Measurements from ENCODE around the gene ORAI2. TPM values are rescaled to one million over a fixed set of nuclear protein-coding genes. Genes with fewer than 3 reads are reported as not detected.
"Not testable (repeated sequence)": the region's sequence is repeated elsewhere in the genome, so short reads cannot be mapped to it uniquely, and the experiment has no call there.

The ORAI2 gene
- 24.3 and 27.1 TPM in 2 replicates for total RNA-seq (2014; rRNA removed; shearing (Covaris generic); ENCODE audit: low replicate concordance)

DNA sequence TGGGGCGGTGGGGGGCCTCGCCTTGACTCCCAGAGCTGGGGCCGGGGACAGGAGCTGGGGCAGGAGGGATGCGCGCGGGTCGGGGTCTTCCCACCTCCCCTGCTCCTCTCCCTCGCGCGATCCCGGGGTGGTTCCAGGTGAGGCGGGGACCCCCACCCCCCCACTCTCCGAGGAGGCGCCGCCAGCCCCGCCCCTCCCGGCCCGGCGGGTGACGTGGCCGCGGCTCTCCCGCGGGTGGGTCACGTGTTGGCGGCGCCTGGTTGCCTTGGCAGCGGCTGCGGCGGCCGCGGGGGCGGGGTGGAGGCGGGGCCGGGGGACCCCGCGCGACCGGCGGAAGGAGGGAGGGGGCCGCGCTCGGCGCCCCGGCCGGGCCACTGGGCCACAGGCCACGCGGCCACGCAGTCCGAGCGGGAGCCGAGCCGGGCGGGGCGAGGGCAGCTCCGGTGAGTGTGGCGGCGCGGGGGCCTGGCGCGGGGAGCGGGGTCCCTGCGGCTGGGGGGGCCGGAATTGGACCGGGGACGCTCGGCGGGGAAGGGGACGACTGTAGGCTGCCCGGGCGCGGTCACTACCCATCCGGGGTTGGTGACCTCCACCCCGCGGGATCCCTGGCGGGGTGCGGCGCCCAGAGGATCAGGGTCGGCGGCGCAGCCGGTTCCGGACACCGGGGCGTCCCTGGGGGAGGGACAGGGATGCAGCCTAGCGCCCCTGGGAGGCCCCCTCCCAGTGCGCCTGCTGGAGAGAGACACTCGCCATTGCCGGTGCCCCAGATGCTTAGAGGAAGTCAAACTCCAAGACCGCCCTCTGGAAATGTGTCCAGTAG lies at the start of gene ORAI2:
Gene ORAI2 (plus strand): TSS at position 357 of the 820 bp plus-strand sequence. CDS start 5,382 bp downstream, outside the sequence.
- no peaks in the 10 kb centered on the region for H3K27me3 ChIP-seq
- no peaks in the 10 kb centered on the region for H3K9me3 ChIP-seq
- peak; percentile 71 for DNase-seq
- H3K4me3 ChIP-seq, result peak within 1 kb of the TSS; percentile 61
- no peaks in the 10 kb centered on the region for H3K36me3 ChIP-seq

DNA sequence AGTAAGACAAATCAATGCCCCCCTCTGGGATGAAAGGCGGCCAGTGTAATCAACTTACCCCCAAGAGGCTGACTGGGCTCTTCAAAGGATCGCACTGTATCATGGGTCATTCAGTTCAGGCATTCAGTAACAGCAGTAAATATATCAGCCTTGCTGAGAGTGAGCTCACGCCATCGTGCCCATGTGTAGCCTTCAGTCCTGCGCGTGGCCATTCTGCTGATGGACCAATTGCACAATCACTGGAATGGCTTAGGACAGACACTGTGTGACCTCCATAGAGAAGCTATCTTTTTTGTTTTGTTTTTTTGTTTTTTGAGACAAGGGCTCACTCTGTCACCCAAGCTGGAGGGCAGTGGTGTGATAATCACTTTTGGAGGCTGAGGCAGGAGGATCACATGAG lies 46.3 kb upstream of the ORAI2 start:
- Histone ChIP-seq H3K36me3 (no peaks in the 10 kb centered on the region), H3K4me3 (no peak overlapping the region), H3K27me3 (no peaks in the 10 kb centered on the region), H3K9me3 (no peaks in the 10 kb centered on the region)
- DNase-seq, result no peak

DNA sequence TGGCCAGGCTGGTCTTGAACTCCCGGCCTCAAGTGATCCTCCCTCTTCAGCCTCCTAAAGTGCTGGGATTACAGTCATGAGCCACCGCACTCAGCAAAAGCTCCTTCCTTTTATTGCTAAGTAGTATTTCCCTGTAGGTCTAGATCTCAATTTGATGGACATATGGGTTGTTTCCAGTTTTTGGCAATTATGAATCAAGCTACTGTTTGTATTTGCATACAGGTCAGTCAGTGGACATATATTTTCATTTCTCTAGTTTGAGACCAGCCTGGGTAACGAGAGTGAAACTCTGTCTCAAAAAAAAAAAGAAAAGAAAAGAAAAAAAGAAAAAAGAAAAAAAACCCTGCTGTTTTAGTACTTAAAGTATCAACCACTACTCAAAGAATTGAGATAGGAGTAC lies 43.6 kb upstream of the ORAI2 start:
- Histone ChIP-seq H3K9me3 (no peaks in the 10 kb centered on the region), H3K4me3 (no peak overlapping the region), H3K36me3 (peaks cover 2% of the 10 kb centered on the region; the same call in 1 of the 2 replicates), H3K27me3 (no peaks in the 10 kb centered on the region)
- DNase-seq, result no peak

DNA sequence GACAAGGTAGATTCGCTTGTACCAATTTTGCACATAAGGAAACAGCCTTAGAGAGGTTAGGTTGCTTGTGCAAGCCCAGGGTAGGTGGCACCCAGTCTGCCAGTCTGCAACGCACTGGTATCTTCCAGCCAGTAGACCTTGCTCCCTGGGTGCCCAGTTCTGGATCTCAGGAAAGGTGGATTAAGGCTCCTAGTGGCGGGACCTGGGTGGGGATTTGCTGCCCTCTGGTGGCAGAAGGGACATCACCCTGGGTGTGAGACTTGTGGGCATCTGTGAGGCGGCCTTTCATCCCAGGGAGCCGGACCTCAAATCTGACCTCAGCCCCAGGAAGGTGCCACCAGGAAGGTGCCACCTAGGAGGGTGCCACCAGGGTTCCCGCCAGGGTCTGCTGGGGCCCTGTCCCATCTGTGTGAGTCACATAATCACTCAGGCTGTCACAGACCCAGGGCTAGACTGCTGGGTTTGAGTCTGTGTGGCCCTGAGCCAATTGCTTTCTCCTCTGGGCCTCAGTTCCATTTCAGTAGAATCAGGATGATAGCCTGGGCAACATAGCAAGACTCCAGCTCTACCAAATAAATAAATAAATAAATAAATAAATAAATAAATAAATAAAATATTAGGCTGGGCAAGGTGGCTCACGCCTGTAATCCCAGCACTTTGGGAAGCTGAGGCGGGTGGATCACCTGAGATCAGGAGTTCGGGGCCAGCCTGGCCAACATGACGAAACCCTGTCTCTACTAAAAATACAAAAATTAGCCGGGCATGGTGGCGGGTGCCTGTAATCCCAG lies 42.5 kb upstream of the ORAI2 start:
- peak; percentile 54 for DNase-seq
- no peaks in the 10 kb centered on the region for H3K9me3 ChIP-seq
- no peak overlapping the region for H3K4me3 ChIP-seq
- H3K27me3 ChIP-seq, result no peaks in the 10 kb centered on the region
- H3K36me3 ChIP-seq, result peaks cover 2% of the 10 kb centered on the region; the same call in 1 of the 2 replicates

DNA sequence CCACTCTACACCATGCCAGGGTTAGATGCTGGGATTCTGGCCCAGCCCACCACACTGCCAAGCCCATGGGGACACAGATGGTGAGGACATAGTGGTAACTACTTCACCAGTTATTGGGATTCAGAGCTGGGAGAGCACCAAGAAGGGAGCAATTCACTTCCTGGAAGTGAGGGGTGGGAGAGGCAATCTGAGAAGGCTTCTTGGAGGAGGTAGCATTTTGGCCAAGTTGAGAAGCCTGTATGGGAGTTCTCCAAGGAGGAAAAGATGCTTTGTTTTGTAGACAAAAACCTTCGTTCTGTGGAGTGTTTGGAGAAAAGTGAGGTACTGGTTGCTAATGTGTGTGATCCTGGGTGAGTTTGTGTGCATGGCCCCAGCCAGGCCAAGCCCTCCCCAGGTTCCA lies 41.0 kb upstream of the ORAI2 start:
- no peaks in the 10 kb centered on the region for H3K27me3 ChIP-seq
- H3K9me3 ChIP-seq, result no peaks in the 10 kb centered on the region
- H3K36me3 ChIP-seq, result peaks cover 2% of the 10 kb centered on the region; the same call in 1 of the 2 replicates
- H3K4me3 ChIP-seq, result no peak overlapping the region
- DNase-seq, result no peak

DNA sequence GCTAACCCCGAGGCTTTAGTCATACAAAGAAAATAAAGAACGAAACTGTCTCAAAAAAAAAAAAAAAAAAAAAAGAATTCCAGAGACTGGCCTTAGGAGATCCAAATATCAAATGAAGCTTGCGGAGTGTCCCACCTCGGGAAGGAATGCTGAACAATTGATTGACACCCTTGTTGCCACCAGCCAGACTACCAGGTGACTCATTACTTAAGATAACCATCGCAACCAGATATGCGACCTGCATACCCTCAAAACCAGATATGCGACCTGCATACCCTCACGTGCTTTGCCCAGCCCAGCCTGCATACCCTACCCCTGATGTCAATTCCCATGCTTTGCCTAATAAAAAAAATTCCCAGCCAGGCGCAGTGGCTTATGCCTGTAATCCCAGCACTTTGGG lies 39.9 kb upstream of the ORAI2 start:
- H3K36me3 ChIP-seq, result peaks cover 2% of the 10 kb centered on the region; the same call in 1 of the 2 replicates
- no peaks in the 10 kb centered on the region for H3K27me3 ChIP-seq
- no peak overlapping the region for H3K4me3 ChIP-seq
- no peak for DNase-seq
- no peaks in the 10 kb centered on the region for H3K9me3 ChIP-seq

DNA sequence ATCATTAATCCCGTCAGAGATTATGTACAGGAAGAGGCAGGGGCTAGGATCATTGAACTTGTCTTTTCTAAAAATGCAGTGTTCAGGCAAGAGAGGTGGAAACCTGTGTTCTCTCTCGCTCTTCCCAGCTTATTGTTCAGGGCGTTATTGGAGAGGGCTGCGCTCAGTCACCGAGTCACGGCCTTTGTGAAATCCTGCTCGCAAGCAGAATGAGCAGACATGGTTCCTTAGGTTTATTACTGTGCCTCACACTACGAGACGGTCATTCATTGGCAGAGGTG lies 37.8 kb upstream of the ORAI2 start:
- Histone ChIP-seq H3K4me3 (peak overlapping the region; percentile 85), H3K9me3 (no peaks in the 10 kb centered on the region), H3K27me3 (no peaks in the 10 kb centered on the region), H3K36me3 (peaks cover 4% of the 10 kb centered on the region)
- DNase-seq, result no peak

DNA sequence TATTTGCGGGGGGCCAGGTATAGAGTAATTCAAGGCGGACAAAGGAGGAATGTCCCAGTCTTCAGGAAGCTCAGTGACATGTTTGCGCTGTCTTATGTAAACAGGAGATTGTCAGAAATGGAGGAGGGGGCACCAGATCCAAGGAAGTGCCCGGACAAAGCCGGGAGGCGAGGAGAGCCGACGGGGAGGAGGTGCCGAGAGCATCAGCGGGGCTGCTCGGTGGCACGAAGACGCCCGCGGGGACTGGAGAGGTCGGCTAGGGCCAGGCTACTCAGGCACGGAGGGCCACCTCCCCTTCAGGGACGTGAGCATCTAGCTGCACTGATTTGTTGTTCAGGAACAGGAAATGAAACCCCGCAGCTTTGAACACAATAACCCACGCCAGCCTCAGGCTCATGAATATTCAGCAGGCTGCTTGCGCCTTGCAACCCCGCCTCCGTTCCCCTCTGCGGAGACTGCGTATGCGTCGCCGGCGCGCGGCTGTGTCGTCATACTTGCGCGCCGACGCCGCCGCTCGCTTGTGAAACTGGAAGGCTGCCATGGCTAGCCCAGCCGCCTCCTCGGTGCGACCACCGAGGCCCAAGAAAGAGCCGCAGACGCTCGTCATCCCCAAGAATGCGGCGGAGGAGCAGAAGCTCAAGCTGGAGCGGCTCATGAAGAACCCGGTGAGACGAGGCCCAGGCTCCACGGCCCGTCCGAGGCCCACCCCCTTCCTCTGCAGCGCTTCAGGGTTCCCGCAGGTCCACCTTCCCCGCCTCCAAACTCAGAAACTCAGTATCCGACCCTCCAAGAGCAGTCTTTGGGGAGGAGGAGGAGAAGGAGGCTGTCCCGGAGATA lies 37.3 kb upstream of the ORAI2 start, which contains the start of gene PRKRIP1:
Gene PRKRIP1 (plus strand): TSS at position 491 of the 837 bp plus-strand sequence. CDS start 49 bp downstream, at position 540.
- Histone ChIP-seq H3K4me3 (peak within 1 kb of the TSS; percentile 85), H3K27me3 (no peaks in the 10 kb centered on the region), H3K9me3 (no peaks in the 10 kb centered on the region), H3K36me3 (peaks cover 7% of the 10 kb centered on the region)
- DNase-seq, result peak; percentile 81

DNA sequence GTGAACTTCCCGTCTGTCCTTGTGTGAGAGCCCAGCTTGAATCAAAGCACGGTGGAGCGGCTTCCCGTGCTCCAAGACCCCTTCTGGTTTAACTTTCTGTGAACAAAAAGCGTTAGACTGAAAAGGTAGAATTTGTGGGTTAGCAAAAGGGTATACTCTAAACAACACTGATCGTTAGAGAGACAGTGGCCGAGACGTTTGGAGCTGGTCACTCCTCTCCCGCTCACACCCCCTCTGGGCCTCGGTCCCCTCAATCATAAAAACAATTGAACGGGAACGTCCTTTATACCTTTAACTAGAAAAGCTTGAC lies 36.7 kb upstream of the ORAI2 start:
- H3K4me3 ChIP-seq, result peak overlapping the region; percentile 85
- H3K9me3 ChIP-seq, result no peaks in the 10 kb centered on the region
- no peak for DNase-seq
- no peaks in the 10 kb centered on the region for H3K27me3 ChIP-seq
- H3K36me3 ChIP-seq, result peaks cover 8% of the 10 kb centered on the region

DNA sequence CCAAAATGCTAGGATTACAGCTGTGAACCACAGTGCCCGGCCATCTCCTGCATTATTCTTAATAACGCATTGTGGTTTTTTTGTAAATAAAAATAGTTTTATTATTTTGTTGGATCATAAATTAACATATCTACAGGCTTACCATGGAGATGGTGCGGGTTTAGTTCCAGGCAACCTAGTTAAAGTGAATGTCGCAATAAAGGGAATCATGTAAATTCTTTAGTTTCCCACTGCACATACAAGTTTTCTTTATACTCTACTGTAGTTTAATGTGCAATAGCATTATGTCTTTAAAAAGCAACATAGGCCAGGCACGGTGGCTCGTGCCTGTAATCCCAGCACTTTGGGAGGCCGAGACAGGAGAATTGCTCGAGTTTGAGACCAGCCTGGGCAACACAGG lies 34.8 kb upstream of the ORAI2 start:
- no peak for DNase-seq
- no peak overlapping the region for H3K4me3 ChIP-seq
- no peaks in the 10 kb centered on the region for H3K27me3 ChIP-seq
- H3K9me3 ChIP-seq, result no peaks in the 10 kb centered on the region
- peaks cover 8% of the 10 kb centered on the region for H3K36me3 ChIP-seq

DNA sequence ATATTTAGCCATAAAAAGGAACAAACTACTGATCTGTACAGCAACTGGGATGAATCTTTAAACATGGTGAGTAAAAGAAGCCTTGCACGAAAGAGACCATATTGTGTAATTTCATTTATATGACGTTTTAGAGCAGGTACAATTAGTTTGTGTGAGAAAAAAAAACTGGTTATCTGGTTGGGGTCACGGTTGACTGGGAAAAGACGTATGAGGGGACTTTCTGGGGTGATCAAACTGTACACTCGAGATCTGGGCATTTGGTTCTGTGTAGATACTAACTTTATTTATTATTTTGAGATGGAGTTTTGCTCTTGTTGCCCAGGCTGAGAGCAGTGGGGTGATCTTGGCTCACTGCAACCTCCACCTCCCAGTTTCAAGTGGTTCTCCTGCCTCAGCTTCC lies 33.0 kb upstream of the ORAI2 start:
- Histone ChIP-seq H3K4me3 (no peak overlapping the region), H3K9me3 (no peaks in the 10 kb centered on the region), H3K36me3 (peaks cover 17% of the 10 kb centered on the region), H3K27me3 (no peaks in the 10 kb centered on the region)
- no peak for DNase-seq

DNA sequence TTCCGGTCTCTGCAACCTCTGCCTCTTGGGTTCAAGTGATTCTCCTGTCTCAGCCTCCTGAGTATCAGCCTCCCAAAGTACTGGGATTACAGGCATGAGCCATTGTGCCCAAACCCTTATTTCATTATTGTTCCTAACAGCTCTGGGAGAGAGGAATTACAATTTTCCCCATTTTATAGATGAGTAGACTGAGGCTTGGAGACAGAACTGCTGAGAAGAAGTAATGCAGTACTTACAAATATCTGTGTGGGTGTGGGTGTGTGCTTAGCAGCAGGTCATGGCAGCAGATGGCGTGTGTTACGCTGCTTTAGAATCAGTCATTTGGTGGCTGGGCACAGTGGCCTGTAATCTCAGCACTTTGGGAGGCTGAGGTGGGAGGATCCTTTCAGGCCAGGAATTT lies 29.8 kb upstream of the ORAI2 start:
- no peaks in the 10 kb centered on the region for H3K27me3 ChIP-seq
- H3K36me3 ChIP-seq, result peaks cover 39% of the 10 kb centered on the region
- H3K9me3 ChIP-seq, result no peaks in the 10 kb centered on the region
- no peak overlapping the region for H3K4me3 ChIP-seq
- no peak for DNase-seq

DNA sequence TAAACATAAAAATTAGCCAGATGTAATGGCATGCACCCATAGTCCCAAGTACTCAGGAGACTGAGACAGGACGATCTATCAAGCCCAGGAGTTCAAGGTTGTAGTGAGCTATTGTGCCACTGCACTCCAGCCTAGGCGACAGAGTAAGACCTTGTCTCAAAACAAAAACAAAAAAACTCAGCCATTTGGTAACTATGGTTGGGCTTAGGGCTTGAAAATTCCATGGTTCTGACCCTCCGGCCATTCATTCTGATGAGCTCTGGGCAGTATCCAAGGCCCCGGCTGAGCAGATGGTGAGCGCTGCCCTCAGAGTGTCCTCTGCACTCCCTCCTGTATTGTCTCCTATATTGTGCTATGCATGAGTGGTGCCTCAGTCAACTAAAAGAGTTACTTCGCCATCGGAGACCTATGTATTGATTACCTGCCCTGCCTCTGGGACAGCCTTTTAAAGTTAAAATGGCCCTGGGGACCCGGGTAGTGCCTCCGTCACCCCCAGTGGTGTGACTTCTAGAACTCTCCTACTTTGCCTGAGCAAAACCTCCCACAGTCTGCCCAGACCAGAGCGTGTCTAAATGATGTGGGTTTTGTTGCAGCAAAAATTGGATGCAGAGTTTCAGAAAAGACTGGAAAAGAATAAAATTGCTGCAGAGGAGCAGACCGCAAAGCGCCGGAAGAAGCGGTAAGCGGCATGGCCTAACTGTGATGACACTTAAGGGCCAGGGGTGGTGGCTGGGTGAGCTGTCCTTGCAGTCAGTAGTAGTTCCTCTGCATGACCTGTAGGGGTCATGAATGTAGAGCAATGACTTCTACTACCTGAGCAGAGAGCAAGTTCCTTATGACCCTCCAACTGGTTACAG lies 29.1 kb upstream of the ORAI2 start:
- peak; percentile 7 for DNase-seq
- H3K4me3 ChIP-seq, result no peak overlapping the region
- H3K36me3 ChIP-seq, result peaks cover 37% of the 10 kb centered on the region

DNA sequence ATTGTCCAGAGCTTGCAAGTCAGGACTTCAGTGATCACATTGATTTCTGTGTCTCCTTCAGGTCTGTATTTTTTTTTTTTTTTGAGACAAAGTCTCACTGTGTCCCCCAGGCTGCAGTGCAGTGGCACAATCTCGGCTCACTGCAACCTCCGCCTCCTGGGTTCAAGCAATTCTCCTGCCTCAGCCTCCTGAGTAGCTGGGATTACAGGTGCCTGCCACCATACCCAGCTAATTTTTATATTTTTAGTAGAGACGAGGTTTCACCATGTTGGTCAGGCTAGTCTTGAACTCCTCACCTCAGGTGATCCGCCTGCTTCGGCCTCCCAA lies 28.6 kb upstream of the ORAI2 start:
- H3K4me3 ChIP-seq, H3K9me3 ChIP-seq, H3K27me3 ChIP-seq, DNase-seq: not testable (repeated sequence)
- H3K36me3 ChIP-seq, result peaks cover 39% of the 10 kb centered on the region

More for the DNA sequence above, 29.1 kb upstream of the ORAI2 start:
- Histone ChIP-seq H3K27me3 (no peaks in the 10 kb centered on the region), H3K9me3 (no peaks in the 10 kb centered on the region)

DNA sequence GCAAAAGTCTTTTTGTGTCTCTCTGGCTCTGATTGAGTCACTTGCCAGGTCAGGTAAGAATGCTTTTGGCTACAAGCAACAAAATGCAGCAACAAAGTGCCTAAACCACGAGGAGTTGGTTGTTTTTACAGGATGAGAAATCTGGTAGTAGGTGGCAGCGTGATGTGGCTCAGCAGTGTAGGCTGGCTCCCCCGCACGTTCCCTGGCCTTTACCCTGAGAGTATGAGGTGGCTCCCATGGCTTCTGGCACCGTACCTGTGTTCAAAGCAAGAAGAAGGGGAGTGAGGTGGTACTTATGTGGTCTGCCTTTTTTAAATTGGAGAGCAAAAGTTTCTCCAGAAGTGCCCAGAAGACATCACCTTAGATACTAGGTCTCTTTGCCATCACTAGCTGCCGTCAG lies 25.5 kb upstream of the ORAI2 start:
- Histone ChIP-seq H3K9me3 (no peaks in the 10 kb centered on the region), H3K4me3 (no peak overlapping the region), H3K36me3 (peaks cover 40% of the 10 kb centered on the region), H3K27me3 (no peaks in the 10 kb centered on the region)
- DNase-seq, result no peak

DNA sequence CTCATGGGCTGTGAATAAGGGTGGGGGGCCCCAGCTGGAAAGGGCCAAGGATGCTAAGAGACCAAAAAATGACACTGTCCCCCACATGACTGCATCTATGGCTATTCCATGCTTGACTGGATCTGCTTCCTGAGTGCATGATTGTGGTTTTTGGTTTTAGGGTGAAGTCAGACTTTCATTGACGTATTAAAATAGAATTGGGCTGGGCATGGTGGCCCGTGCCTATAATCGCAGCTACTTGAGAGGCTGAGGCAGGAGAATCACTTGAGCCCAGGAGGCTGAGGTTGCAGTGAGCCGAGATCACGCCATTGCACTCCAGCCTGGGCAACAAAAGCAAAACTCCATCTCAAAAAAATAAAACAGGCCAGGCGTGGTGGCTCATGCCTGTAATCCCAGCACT lies 24.8 kb upstream of the ORAI2 start:
- H3K4me3 ChIP-seq, H3K9me3 ChIP-seq, H3K27me3 ChIP-seq, DNase-seq: not testable (repeated sequence)
- peaks cover 40% of the 10 kb centered on the region for H3K36me3 ChIP-seq
